Measurements from ENCODE around the gene LRRC57.
A peak's percentile ranks its signal among the peaks of the same experiment; 100 is the strongest.

The LRRC57 gene

GRCh38 chr15:42490671-42491538 lies 57.7 kb downstream of the LRRC57 start, which contains the start of gene ZNF106:
ZNF106 (minus strand) TSS chr15:42491141; CDS start chr15:42472289, 18,852 bp downstream.
- CTCF ChIA-PET = interaction anchor here (0.9 to 2.0 kb wide), 8 partner anchors 9 to 114 kb away, joined by 3 to 11 read pairs (median 4); no protein-coding TSS in a partner anchor
- TF ChIP-seq CTCF (IDR thresholded peaks at IDR 0.05; ENCODE audit: control extremely low read depth, extremely low read depth, low read depth, missing control alignments) = no peak
- peak; percentile 94 for DNase-seq (ENCODE audit: extremely low spot score)
- POLR2A ChIA-PET = interaction anchor here (1.0 kb wide), 2 partner anchors 67 to 85 kb away, joined by 3 to 5 read pairs; partner anchors contain the start of gene STARD9

GRCh38 chr15:42490291-42490670 lies 58.3 kb downstream of the LRRC57 start:
- no peak for TF ChIP-seq CTCF (IDR thresholded peaks at IDR 0.05; ENCODE audit: control extremely low read depth, extremely low read depth, low read depth, missing control alignments)
- DNase-seq (ENCODE audit: extremely low spot score) = peak; percentile 36
- ChIA-PET POLR2A (interaction anchor here (1.0 kb wide), 1 partner anchor 68 kb away, joined by 5 read pairs; no protein-coding TSS in a partner anchor), CTCF (interaction anchor here (1.2 to 2.0 kb wide), 7 partner anchors 9 to 115 kb away, joined by 3 to 11 read pairs (median 5); no protein-coding TSS in a partner anchor)

Data from GM10248 (cell line).